NCI-H146 treated with DMSO at 0.1 percent for 48 hours (cell line): ENCODE results near the gene REN.
A peak's percentile ranks its signal among the peaks of the same experiment; 100 is the strongest.

Experiments
- DNase-seq: peaks from one replicate; lab custom pipeline; 2025; ENCODE audit not compliant: unreplicated experiment; lab: John Stamatoyannopoulos, UW

Gene REN

GRCh38 chr1:204191456-204191855 is 25.3 kb upstream of the REN start:
- no peak for DNase-seq

GRCh38 chr1:204190212-204191211 is 24.4 kb upstream of the REN start:
- peak; percentile 13 for DNase-seq

GRCh38 chr1:204188959-204189639 is 23.0 kb upstream of the REN start:
- no peak for DNase-seq

GRCh38 chr1:204186597-204186996 is 20.5 kb upstream of the REN start:
- no peak for DNase-seq

DNA sequence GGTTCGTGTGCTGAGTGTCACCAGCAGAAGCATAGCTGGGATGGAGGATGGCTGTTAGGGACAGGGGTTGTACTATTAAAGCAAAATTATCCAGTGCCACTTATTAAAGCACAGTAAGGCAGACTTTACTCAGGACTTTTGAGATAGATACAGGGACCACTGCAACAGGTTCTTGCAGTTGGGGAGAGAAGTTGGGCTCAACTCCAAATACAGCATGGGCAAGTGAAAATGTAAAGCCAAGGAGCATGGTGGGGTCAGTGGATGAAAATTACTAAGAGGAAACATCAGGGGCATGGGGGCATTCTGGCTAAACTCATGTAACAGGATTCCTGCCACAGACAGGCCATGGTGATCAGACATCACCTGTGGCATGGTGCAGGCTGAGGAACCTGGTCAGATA is 15.0 kb upstream of the REN start:
- no peak for DNase-seq

DNA sequence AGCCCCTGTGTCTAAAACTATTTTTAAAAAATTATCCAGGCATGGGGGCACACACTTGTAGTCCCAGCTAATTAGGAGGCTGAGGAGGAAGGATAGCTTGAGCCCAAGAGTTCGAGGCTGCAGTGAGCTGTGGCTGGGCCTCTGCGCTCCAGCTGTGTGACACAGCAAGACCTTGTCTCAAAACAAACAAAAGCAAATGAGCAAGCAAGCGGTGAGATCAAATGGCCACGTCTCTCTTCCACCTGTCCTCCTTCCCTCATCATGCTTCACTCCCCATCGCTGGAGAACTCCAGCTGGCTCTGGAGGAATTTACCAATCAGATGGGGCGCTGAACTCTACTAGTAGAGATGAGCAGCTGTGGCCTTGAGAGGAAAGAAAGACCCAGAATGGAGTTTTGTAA is 14.0 kb upstream of the REN start:
- no peak for DNase-seq

DNA sequence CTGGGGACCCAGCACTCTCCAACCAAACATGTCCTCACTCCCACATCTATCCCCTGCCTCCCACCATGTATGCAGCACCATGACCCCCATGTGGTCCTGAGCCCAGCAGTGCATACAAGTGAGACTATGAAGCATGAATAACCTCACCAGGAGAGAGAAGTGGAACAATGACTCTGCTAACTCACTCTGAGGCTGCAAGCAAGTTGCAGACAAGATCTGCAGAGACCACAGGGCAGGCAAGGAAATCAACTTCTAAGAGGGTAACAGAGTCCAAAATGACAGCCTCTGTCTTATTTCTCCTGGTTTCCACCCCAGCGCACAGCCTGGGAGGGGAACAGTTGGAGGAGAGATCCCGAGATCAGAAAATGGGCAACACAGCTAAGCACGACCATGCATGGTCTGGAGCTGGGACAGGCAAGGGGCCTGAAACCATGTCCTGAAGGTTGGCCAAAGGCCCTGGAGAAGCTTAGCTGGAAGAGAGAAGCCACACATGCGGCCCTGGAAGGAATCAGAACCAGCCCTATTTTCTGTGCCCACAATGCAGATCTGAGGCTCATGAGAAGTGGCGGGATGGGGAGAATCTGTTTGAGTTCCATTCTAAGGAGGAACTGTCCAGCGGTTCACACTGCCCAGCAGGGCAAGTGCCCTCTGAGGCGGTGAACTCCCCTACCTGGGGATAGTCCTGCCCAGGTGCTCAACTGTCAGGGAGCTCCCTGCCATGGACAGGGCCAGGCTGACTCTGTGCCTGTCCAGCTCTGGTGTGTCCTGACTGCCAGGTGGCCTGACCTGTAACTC is 12.5 kb upstream of the REN start:
- DNase-seq: no peak

DNA sequence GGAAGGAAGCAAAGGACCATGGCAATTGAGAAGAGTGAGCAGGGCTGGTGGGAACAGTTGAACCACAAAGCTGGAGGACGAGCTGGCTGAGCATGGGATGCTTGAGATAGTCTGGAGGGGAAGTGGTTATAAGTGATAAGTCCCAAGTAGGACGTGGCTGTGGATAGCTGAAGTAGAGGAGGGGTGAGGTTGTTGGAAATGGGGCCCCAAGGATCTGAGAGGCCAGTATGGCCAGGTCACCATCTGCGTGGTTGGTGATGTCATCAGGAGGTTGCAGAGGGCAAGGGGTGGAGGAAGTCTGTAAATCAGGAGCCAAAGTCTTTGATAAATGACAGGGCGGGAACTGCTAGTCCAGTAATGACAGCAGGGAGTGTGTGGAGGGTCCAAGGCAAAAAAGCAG is 11.0 kb upstream of the REN start:
- DNase-seq: no peak

GRCh38 chr1:204176049-204176448 is 9.9 kb upstream of the REN start:
- no peak for DNase-seq

GRCh38 chr1:204174958-204175357 is 8.8 kb upstream of the REN start:
- DNase-seq: no peak

- DNase-seq: no peak
Observed at GRCh38 chr1:204172404-204173029, 6.4 kb upstream of the REN start.

DNA sequence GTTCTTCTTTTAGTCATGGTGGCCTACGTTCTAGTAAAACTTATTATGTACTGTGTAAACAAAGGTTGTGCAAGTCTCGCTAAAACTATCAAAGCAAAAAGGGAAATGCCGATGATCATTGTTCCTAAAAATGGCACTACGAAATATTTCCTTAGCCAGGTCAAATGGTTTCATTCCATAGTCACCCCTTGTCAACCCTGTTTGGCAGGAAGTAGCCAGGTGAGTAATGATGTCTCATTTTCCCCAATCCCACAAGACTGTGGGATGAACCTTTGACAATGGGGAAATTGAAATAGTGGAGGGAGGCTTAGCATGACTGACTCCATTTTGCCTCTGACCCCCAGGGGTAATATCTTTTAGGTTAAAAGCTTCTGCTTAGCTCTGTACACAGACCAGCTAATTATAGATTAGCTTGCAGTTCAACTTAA is 5.6 kb upstream of the REN start:
- DNase-seq: no peak

DNA sequence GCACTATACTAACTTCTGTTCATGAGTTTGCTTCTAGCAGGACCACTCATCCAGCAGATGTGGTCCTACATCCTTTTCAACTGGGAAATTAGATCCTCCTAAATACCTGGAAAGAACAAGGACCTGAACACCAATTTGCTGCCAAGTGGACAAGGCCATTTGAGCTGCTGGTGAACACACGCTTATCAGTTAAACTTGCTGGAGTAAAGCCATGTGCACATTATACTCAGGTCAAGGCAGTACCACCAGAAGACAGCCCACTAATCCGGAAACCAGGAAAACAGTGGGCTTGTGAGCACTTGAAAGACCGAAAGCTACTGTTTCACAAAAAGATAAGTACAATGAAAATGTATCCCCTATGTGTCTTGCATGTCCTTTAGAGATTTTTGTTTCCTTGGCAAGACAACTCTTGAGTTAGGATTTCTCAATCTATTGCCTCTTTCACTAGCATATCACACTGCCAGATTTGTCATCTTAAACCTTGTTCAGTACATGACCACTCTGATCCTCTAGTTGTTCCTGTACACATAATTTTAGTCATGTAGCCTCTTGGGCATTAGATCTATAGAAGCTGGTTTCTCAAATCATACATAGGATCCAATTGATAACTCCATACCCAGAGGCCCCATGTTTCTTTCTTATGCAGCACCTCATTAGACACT is 4.5 kb upstream of the REN start:
- DNase-seq: no peak

GRCh38 chr1:204169858-204170257 is 3.7 kb upstream of the REN start:
- no peak for DNase-seq

GRCh38 chr1:204167730-204168129 is 1.6 kb upstream of the REN start:
- DNase-seq: no peak

DNA sequence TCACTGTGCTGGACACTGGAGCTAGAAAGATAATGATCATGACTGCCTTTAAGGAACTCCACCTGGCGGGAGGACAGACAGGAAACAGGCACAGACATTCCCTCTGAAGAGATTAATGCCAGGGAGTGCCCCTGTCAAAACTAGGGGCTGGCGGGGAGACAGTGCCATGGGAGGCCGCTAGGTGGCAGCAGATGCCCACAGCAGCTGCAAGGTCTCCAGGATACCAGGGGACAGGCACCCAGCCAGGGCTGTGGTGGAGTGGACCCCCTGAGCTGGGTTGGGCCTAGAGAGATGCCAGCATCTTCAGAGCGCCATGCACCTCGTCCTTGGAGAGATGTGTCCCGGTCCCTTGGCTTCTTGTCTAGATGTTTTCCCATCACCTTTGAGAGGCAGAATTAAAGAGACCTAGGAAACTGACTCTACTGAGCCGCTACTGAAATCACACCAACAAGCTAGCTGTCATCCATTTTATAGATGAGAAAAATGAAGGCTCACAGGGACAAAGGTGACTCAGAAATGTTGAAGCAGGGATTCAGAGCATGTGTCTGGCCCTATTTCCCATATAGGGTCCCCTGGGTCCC is 3.6 kb downstream of the REN start:
- DNase-seq: peak; percentile 73

- DNase-seq: no peak
Observed at GRCh38 chr1:204161609-204162493, 4.3 kb downstream of the REN start.

- DNase-seq: no peak
Observed at GRCh38 chr1:204157962-204158361, 8.2 kb downstream of the REN start.

GRCh38 chr1:204155881-204156280 is 10.3 kb downstream of the REN start:
- DNase-seq: no peak
